Liver (tissue), 9 donors: ENCODE results near the gene GLRX. TPM values are rescaled to one million over a fixed set of nuclear protein-coding genes. Genes with fewer than 3 reads are reported as not detected.
A peak's percentile ranks its signal among the peaks of the same experiment; 100 is the strongest.

Experiments
- DNase-seq: peaks from one replicate; pipeline ENCODE4 v3.0.0-alpha.2; 2017; ENCODE audit warnings: low spot score
- H3K27ac ChIP-seq, 2 donors: one replicate each; pipeline ENCODE4 v1.7.0; 2013; ENCODE audit warnings: inconsistent platforms in 2 of 2, low read length in 2 of 2, control low read depth in 1 of 2, low read depth in 1 of 2, mild to moderate bottlenecking in 1 of 2
- H3K27me3 ChIP-seq, 4 donors: one replicate each; pipeline versions ENCODE4 v1.6.1 to v1.7.0; 2013; ENCODE audit warnings: low read length in 3 of 4, inconsistent platforms in 1 of 4, mild to moderate bottlenecking in 1 of 4, moderate library complexity in 1 of 4; ENCODE audit not compliant: control insufficient read depth in 4 of 4, insufficient read depth in 4 of 4
- H3K36me3 ChIP-seq, 4 donors: one replicate each; pipeline versions ENCODE4 v1.6.1 to v1.7.0; 2013; ENCODE audit warnings: low read length in 3 of 4, mild to moderate bottlenecking in 3 of 4, low read depth in 1 of 4, moderate library complexity in 1 of 4; ENCODE audit not compliant: control insufficient read depth in 4 of 4, insufficient read depth in 3 of 4
- H3K4me1 ChIP-seq, 4 donors: one replicate each; pipeline versions ENCODE4 v1.6.1 to v1.7.0; 2013; ENCODE audit warnings: low read length in 3 of 4, mild to moderate bottlenecking in 3 of 4, moderate library complexity in 1 of 4; ENCODE audit not compliant: control insufficient read depth in 4 of 4, insufficient read depth in 4 of 4
- H3K4me3 ChIP-seq, 3 donors: one replicate each; pipeline versions ENCODE4 v1.6.1 to v1.7.0; 2013; ENCODE audit warnings: low read length in 3 of 3, control low read depth in 1 of 3, low read depth in 1 of 3, mild to moderate bottlenecking in 1 of 3
- H3K9ac ChIP-seq, 2 donors: one replicate each; pipeline ENCODE4 v1.7.0; 2013; ENCODE audit warnings: low read length in 2 of 2, mild to moderate bottlenecking in 2 of 2, moderate library complexity in 2 of 2, control low read depth in 1 of 2, low read depth in 1 of 2
- H3K9me3 ChIP-seq, 4 donors: one replicate each; pipeline versions ENCODE4 v1.6.1 to v1.7.0; 2013; ENCODE audit warnings: low read length in 3 of 4; ENCODE audit not compliant: control insufficient read depth in 4 of 4
- EGR1 ChIP-seq, 2 donors: IDR thresholded peaks; 2 replicates each; pipeline ENCODE4 v1.6.1; 2016 to 2018; ENCODE audit warnings: antibody characterized with exemption in 2 of 2, low read depth in 2 of 2
- FOXA1 ChIP-seq: IDR thresholded peaks from 2 replicates; pipeline ENCODE4 v1.6.1; 2016; ENCODE audit warnings: antibody characterized with exemption
- FOXA2 ChIP-seq: IDR thresholded peaks from 2 replicates; pipeline ENCODE4 v1.6.1; 2016; ENCODE audit warnings: antibody characterized with exemption
- GABPA ChIP-seq, 2 donors: IDR thresholded peaks in 1 of 2; conservative IDR thresholded peaks in 1 of 2; 2 replicates each; pipeline ENCODE4 v1.6.1; 2016; ENCODE audit warnings: antibody characterized with exemption in 2 of 2, mild to moderate bottlenecking in 1 of 2, moderate library complexity in 1 of 2
- HNF4A ChIP-seq, 2 donors: conservative IDR thresholded peaks; 2 replicates each; pipeline ENCODE4 v1.6.1; 2016; ENCODE audit warnings: antibody characterized with exemption in 2 of 2, mild to moderate bottlenecking in 2 of 2
- HNF4G ChIP-seq: IDR thresholded peaks from 2 replicates; pipeline ENCODE4 v1.6.1; 2016; ENCODE audit warnings: antibody characterized with exemption
- JUND ChIP-seq, 2 donors: IDR thresholded peaks; 2 replicates each; pipeline ENCODE4 v1.6.1; 2016; ENCODE audit warnings: antibody characterized with exemption in 2 of 2
- MAX ChIP-seq: IDR thresholded peaks from 2 replicates; pipeline ENCODE4 v1.6.1; 2016; ENCODE audit warnings: antibody characterized with exemption
- NR2F2 ChIP-seq: IDR thresholded peaks from 2 replicates; pipeline ENCODE4 v1.6.1; 2016; ENCODE audit warnings: antibody characterized with exemption
- RAD21 ChIP-seq, 2 donors: IDR thresholded peaks; 2 replicates each; pipeline ENCODE4 v1.6.1; 2016; ENCODE audit warnings: antibody characterized with exemption in 2 of 2, mild to moderate bottlenecking in 2 of 2
- SP1 ChIP-seq: IDR thresholded peaks from 2 replicates; pipeline ENCODE4 v1.6.1; 2018; ENCODE audit warnings: antibody characterized with exemption, mild to moderate bottlenecking
- WGBS: extraction: QIAGEN DNeasy Blood & Tissue Kit; methylation state at CpG from one replicate; pipeline ENCODE4 v1.1.7; 2013; 5-methylcytosine and 5-hydroxymethylcytosine counted together
- polyA plus RNA-seq, 2 donors: library from polyadenylated mRNA; stranded (reverse) in 1 of 2; unstranded in 1 of 2; fragments of 200-250 nt in 1 of 2; fragments of >200 nt in 1 of 2; fragmentation: Nextera tagmentation in 1 of 2; extraction: Ambion mirVana in 1 of 2; gene quantifications; one replicate each; pipeline versions ENCODE4 v1.2.1 to v1.2.3, GENCODE V29; 2013 to 2015
- total RNA-seq, 2 donors: library from RNA; depleted of rRNA; stranded (reverse); fragments of >200 nt; gene quantifications; one replicate each; pipeline ENCODE4 v1.2.3, GENCODE V29; 2014
- TF ChIP-seq, protein P1 (sequence below): IDR thresholded peaks from 2 replicates; pipeline ENCODE4 v1.6.1; 2016; ENCODE audit warnings: antibody characterized with exemption, mild to moderate bottlenecking
- TF ChIP-seq, protein P2 (sequence below): IDR thresholded peaks from 2 replicates; pipeline ENCODE4 v1.6.1; 2016; ENCODE audit warnings: antibody characterized with exemption
- TF ChIP-seq, protein P3 (sequence below): IDR thresholded peaks from 2 replicates; pipeline ENCODE4 v1.6.1; 2016; ENCODE audit warnings: antibody characterized with exemption
- TF ChIP-seq, protein P4 (sequence below): fragments of 150-350 bp; IDR thresholded peaks from 2 replicates; pipeline ENCODE4 v1.5.1; 2017; ENCODE audit warnings: improper control_type of control experiment, low read depth, low read length; ENCODE audit not compliant: missing input control
- donor health status: healthy.
- donor health status: healthy.
- donor health status: healthy.
- donor health status: healthy.
- donor health status: healthy.

GLRX gene
- total and polyA plus RNA-seq, 4 donors: 48.2 to 187 (median 107) TPM

- no peak for DNase-seq
- Histone ChIP-seq H3K9ac (peak overlapping the region; percentile 79 to 94), H3K27ac (peak overlapping the region; percentile 79 to 90), H3K4me3 (peak overlapping the region; percentile 46 to 65 (median 52)), H3K27me3 (no peaks in the 10 kb centered on the region), H3K36me3 (no peaks in the 10 kb centered on the region), H3K4me1 (peaks cover 3 to 26% (median 16%) of the 10 kb centered on the region in 4 donors), H3K9me3 (no peaks in the 10 kb centered on the region)
- TF ChIP-seq SP1: no peak
- no peak for TF ChIP-seq FOXA2
- TF ChIP-seq, protein P1, sequence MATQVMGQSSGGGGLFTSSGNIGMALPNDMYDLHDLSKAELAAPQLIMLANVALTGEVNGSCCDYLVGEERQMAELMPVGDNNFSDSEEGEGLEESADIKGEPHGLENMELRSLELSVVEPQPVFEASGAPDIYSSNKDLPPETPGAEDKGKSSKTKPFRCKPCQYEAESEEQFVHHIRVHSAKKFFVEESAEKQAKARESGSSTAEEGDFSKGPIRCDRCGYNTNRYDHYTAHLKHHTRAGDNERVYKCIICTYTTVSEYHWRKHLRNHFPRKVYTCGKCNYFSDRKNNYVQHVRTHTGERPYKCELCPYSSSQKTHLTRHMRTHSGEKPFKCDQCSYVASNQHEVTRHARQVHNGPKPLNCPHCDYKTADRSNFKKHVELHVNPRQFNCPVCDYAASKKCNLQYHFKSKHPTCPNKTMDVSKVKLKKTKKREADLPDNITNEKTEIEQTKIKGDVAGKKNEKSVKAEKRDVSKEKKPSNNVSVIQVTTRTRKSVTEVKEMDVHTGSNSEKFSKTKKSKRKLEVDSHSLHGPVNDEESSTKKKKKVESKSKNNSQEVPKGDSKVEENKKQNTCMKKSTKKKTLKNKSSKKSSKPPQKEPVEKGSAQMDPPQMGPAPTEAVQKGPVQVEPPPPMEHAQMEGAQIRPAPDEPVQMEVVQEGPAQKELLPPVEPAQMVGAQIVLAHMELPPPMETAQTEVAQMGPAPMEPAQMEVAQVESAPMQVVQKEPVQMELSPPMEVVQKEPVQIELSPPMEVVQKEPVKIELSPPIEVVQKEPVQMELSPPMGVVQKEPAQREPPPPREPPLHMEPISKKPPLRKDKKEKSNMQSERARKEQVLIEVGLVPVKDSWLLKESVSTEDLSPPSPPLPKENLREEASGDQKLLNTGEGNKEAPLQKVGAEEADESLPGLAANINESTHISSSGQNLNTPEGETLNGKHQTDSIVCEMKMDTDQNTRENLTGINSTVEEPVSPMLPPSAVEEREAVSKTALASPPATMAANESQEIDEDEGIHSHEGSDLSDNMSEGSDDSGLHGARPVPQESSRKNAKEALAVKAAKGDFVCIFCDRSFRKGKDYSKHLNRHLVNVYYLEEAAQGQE: peak; percentile 50
- 21% methylated on average over 10 of the region's 10 CpGs for WGBS
These were observed 13.3 kb upstream of the GLRX start for GRCh38 chr5:95835682-95836385.

GRCh38 chr5:95832664-95833063 is 10.1 kb upstream of the GLRX start:
- H3K36me3 ChIP-seq: no peaks in the 10 kb centered on the region
- DNase-seq: no peak
- H3K4me3 ChIP-seq: no peak overlapping the region
- H3K4me1 ChIP-seq: peaks cover 3 to 37% (median 23%) of the 10 kb centered on the region in 4 donors
- H3K9me3 ChIP-seq: no peaks in the 10 kb centered on the region
- H3K27ac ChIP-seq: peak overlapping the region; percentile 16 to 33
- TF ChIP-seq, protein P1: no peak
- TF ChIP-seq SP1: no peak
- TF ChIP-seq HNF4G: no peak
- no peak for TF ChIP-seq FOXA1
- TF ChIP-seq GABPA (IDR thresholded peaks at IDR 0.05 in 1 of 2, conservative IDR thresholded peaks at IDR 0.05 in 1 of 2): no peak
- TF ChIP-seq EGR1 (IDR thresholded peaks at IDR 0.05; ENCODE audit: low read depth in 2 of 2): no peak
- TF ChIP-seq, protein P2, sequence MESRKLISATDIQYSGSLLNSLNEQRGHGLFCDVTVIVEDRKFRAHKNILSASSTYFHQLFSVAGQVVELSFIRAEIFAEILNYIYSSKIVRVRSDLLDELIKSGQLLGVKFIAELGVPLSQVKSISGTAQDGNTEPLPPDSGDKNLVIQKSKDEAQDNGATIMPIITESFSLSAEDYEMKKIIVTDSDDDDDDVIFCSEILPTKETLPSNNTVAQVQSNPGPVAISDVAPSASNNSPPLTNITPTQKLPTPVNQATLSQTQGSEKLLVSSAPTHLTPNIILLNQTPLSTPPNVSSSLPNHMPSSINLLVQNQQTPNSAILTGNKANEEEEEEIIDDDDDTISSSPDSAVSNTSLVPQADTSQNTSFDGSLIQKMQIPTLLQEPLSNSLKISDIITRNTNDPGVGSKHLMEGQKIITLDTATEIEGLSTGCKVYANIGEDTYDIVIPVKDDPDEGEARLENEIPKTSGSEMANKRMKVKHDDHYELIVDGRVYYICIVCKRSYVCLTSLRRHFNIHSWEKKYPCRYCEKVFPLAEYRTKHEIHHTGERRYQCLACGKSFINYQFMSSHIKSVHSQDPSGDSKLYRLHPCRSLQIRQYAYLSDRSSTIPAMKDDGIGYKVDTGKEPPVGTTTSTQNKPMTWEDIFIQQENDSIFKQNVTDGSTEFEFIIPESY: no peak
- no peak for TF ChIP-seq HNF4A (conservative IDR thresholded peaks at IDR 0.05)
- TF ChIP-seq MAX: no peak
- TF ChIP-seq, protein P3, sequence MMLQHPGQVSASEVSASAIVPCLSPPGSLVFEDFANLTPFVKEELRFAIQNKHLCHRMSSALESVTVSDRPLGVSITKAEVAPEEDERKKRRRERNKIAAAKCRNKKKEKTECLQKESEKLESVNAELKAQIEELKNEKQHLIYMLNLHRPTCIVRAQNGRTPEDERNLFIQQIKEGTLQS: no peak
- no peak for TF ChIP-seq JUND (IDR thresholded peaks at IDR 0.05)
- TF ChIP-seq NR2F2: no peak
- TF ChIP-seq, protein P4, sequence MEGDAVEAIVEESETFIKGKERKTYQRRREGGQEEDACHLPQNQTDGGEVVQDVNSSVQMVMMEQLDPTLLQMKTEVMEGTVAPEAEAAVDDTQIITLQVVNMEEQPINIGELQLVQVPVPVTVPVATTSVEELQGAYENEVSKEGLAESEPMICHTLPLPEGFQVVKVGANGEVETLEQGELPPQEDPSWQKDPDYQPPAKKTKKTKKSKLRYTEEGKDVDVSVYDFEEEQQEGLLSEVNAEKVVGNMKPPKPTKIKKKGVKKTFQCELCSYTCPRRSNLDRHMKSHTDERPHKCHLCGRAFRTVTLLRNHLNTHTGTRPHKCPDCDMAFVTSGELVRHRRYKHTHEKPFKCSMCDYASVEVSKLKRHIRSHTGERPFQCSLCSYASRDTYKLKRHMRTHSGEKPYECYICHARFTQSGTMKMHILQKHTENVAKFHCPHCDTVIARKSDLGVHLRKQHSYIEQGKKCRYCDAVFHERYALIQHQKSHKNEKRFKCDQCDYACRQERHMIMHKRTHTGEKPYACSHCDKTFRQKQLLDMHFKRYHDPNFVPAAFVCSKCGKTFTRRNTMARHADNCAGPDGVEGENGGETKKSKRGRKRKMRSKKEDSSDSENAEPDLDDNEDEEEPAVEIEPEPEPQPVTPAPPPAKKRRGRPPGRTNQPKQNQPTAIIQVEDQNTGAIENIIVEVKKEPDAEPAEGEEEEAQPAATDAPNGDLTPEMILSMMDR: no peak
- no peak for TF ChIP-seq RAD21 (IDR thresholded peaks at IDR 0.05)
- no peak overlapping the region for H3K9ac ChIP-seq
- no peaks in the 10 kb centered on the region for H3K27me3 ChIP-seq
